Psoas muscle (tissue), 8 donors: ENCODE results near the gene KIF19. TPM values are rescaled to one million over a fixed set of nuclear protein-coding genes. Genes with fewer than 3 reads are reported as not detected.

Experiments
- ATAC-seq, 4 donors: fragments of 200-7000 bp; cut with Tn5 transposase; one replicate each; pipeline ENCODE4 v1.9.1; 2020; ENCODE audit warnings: moderate library complexity in 3 of 4, mild to moderate bottlenecking in 2 of 4
- DNase-seq, 2 donors: peaks; one replicate each; pipeline ENCODE4 v3.0.0-alpha.2; 2020
- H3K27ac ChIP-seq: fragments of 200-600 bp; one replicate; pipeline ENCODE4 v1.8.0; 2022
- H3K27me3 ChIP-seq, 3 donors: fragments of 200-600 bp in 1 of 3; one replicate each; pipeline versions ENCODE4 v1.6.1 to v1.8.0; 2013 to 2022; ENCODE audit warnings: low read length in 2 of 3, mild to moderate bottlenecking in 2 of 3, moderate library complexity in 1 of 3; ENCODE audit not compliant: insufficient read depth in 3 of 3
- H3K36me3 ChIP-seq, 2 donors: fragments of 200-600 bp in 1 of 2; one replicate each; pipeline versions ENCODE4 v1.6.1 to v1.8.0; 2013 to 2022; ENCODE audit warnings: low read depth in 1 of 2, mild to moderate bottlenecking in 1 of 2, moderate library complexity in 1 of 2; ENCODE audit not compliant: insufficient read depth in 1 of 2
- H3K4me1 ChIP-seq: fragments of 200-600 bp; one replicate; pipeline ENCODE4 v1.8.0; 2022
- H3K4me3 ChIP-seq: fragments of 200-600 bp; one replicate; pipeline ENCODE4 v1.8.0; 2022; ENCODE audit warnings: mild to moderate bottlenecking
- H3K9me3 ChIP-seq: fragments of 200-600 bp; one replicate; pipeline ENCODE4 v1.8.0; 2022
- WGBS, 3 donors: extraction: QIAGEN DNeasy Blood & Tissue Kit; methylation state at CpG; one replicate each; pipeline versions ENCODE4 v1.1.6 to v1.1.7; 2013; 5-methylcytosine and 5-hydroxymethylcytosine counted together
- intact Hi-C, 2 donors: fragments of 100-400 bp; cut with DNase I; formaldehyde crosslinking; loops; one replicate each; pipeline versions ENCODE4 v1.11.0 to v1.14.2; 2022
- polyA plus RNA-seq, 3 donors: library from polyadenylated mRNA; stranded (reverse); fragments of 200-250 nt; gene quantifications; one replicate each; pipeline ENCODE4 v1.2.3, GENCODE V29; 2013
- total RNA-seq, 4 donors: library from RNA; stranded (reverse); fragmentation: NEBNext Ultra II Directional in 2 of 4; extraction: Animal tissue kit (Norgen Biotek cat#: 25700) in 2 of 4; gene quantifications; one replicate each; pipeline versions ENCODE4 v1.2.1 to v1.2.4, GENCODE V29; 2021 to 2023
- TF ChIP-seq, protein P1 (sequence below): fragments of 200-600 bp; IDR thresholded peaks from one replicate; pipeline ENCODE4 v1.8.0; 2022; ENCODE audit warnings: antibody characterized with exemption
- donor health status: healthy with polysubstance abuse.
- donor health status: DM: no; HTN: no; CAD: no; lungs with moderate emphysema.
- donor health status: Bipolar disorder and iron deficiency.
- donor health status: healthy.
- donor health status: DM: yes; HTN: yes; CAD: no.
- donor health status: DM: no; HTN: no; CAD: no.
- donor health status: DM: no; HTN: no; CAD: no.
- donor health status: DM: yes; HTN: yes; CAD: no.

Gene KIF19
- total and polyA plus RNA-seq, 7 donors = 0.13 to 0.44 (median 0.27) TPM

DNA sequence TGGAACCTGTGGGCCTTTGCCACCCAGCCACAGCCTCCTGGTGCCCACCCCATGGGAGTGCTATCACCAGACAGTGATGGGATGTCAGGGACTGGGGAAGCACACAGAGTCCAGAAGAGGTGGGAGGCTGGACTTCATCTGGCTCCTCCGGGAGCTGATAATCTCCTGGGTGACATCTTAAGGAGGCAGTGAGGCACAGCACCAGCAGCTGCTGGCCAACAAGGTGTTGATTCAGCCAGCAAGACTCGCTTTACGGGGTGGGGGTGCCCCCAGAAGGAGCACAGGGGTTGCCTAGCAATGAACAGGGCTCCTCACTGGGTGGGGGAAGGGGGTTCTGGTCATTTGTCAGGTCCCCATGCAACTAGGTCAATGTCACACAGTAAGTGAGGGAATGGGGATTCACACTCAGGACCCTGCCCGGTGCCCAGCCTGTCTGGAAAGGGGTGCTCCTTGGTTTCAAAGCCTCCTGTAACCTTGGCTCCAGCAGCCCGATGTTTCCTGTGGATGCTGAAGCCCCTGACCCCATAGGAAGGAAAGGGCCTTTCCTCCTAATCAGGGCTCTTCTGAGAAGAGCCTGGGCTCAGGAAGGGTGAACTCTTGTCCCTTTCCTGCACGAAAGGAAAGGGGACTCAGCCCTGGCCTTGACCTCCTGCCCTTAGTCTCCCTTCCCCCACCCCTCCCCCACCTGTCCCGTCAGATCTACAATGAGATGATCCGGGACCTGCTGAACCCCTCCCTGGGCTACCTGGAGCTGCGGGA lies 17.7 kb downstream of the KIF19 start:
- DNase-seq = no peak
- Histone ChIP-seq H3K27me3 (peaks cover 0 to 10% (median 4%) of the 10 kb centered on the region in 3 donors), H3K36me3 (no peaks in the 10 kb centered on the region), H3K4me1 (no peaks in the 10 kb centered on the region), H3K4me3 (no peak overlapping the region), H3K27ac (no peak overlapping the region), H3K9me3 (no peaks in the 10 kb centered on the region)
- TF ChIP-seq, protein P1, sequence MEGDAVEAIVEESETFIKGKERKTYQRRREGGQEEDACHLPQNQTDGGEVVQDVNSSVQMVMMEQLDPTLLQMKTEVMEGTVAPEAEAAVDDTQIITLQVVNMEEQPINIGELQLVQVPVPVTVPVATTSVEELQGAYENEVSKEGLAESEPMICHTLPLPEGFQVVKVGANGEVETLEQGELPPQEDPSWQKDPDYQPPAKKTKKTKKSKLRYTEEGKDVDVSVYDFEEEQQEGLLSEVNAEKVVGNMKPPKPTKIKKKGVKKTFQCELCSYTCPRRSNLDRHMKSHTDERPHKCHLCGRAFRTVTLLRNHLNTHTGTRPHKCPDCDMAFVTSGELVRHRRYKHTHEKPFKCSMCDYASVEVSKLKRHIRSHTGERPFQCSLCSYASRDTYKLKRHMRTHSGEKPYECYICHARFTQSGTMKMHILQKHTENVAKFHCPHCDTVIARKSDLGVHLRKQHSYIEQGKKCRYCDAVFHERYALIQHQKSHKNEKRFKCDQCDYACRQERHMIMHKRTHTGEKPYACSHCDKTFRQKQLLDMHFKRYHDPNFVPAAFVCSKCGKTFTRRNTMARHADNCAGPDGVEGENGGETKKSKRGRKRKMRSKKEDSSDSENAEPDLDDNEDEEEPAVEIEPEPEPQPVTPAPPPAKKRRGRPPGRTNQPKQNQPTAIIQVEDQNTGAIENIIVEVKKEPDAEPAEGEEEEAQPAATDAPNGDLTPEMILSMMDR = no peak
- WGBS, 3 donors = 71 to 73% (median 72%) methylated on average over 9 of the region's 9 CpGs
- ATAC-seq = no peak
- intact Hi-C loops = no loop called here

- ATAC-seq (no peak), DNase-seq (no peak)
- intact Hi-C loops = no loop called here
- WGBS, 3 donors = 77 to 84% (median 79%) methylated on average over 21 of the region's 21 CpGs
- TF ChIP-seq, protein P1 = no peak
- no peaks in the 10 kb centered on the region for H3K4me1 ChIP-seq
- no peak overlapping the region for H3K27ac ChIP-seq
- no peaks in the 10 kb centered on the region for H3K9me3 ChIP-seq
- no peaks in the 10 kb centered on the region for H3K36me3 ChIP-seq
- H3K27me3 ChIP-seq = peaks cover 0 to 14% (median 2%) of the 10 kb centered on the region in 3 donors
- no peak overlapping the region for H3K4me3 ChIP-seq
Measured at GRCh38 chr17:74344658-74345057, 18.6 kb downstream of the KIF19 start.

GRCh38 chr17:74345433-74346241 lies 19.6 kb downstream of the KIF19 start:
- Histone ChIP-seq H3K36me3 (no peaks in the 10 kb centered on the region), H3K4me1 (no peaks in the 10 kb centered on the region), H3K4me3 (no peak overlapping the region), H3K9me3 (no peaks in the 10 kb centered on the region), H3K27me3 (peaks cover 0 to 24% (median 2%) of the 10 kb centered on the region in 3 donors), H3K27ac (no peak overlapping the region)
- WGBS, 3 donors = 77 to 79% (median 78%) methylated on average over 13 of the region's 13 CpGs
- TF ChIP-seq, protein P1 = no peak
- DNase-seq (no peak), ATAC-seq (no peak)
- intact Hi-C loops = no loop called here

- ATAC-seq (no peak), DNase-seq (no peak)
- Histone ChIP-seq H3K36me3 (no peaks in the 10 kb centered on the region), H3K27ac (no peak overlapping the region), H3K4me1 (no peaks in the 10 kb centered on the region), H3K9me3 (no peaks in the 10 kb centered on the region), H3K4me3 (no peak overlapping the region), H3K27me3 (peaks cover 0 to 36% (median 13%) of the 10 kb centered on the region in 3 donors)
- 69 to 78% (median 75%) methylated on average over 10 to 14 of the region's 14 CpGs for WGBS, 3 donors
- TF ChIP-seq, protein P1 = no peak
- intact Hi-C loops = no loop called here
Measured at GRCh38 chr17:74347646-74348045, 21.6 kb downstream of the KIF19 start.
